CD4-positive, alpha-beta T cell treated with Interleukin-6 at 100 ng/mL for 8 hours (primary cell): ENCODE results near the gene CFAP298.
"Not testable (repeated sequence)": the region's sequence is repeated elsewhere in the genome, so short reads cannot be mapped to it uniquely, and the experiment has no call there.

ENCODE experiments used
- DNase-seq: peaks from one replicate; pipeline ENCODE4 v3.0.0-alpha.2; 2020; ENCODE audit warnings: mixed read lengths, low spot score

The CFAP298 gene

DNA sequence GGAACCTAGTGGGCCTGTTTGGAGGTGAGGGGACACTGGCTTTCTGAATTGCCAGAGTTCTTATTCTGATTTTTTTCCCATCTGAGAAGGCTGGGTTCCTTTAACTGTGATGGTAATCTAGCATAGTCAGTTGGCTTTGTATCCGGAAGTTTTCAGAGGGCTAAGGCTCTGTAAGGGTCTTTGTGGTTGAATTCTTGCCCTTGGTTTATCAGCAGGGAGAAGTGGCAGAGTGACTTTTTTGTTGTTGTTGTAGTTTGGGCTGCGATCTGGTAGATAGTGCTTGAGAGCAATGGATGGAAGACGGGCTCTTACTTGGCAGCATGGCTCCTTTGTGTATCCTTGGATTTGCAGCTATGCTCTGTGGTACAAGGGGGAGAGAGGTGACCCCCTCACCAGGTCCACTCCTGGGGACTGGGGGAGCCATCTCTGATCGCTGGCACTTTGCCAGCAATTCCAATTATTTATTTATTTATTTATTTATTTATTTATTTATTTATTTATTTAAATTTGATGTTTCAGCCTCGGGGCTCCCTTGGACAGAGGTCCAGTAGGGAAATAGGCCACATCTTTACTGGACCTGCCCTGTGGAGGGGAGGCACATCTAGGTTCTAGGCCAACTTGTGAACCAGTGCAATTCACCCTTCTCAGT is 45.3 kb downstream of the CFAP298 start:
- DNase-seq = no peak

DNA sequence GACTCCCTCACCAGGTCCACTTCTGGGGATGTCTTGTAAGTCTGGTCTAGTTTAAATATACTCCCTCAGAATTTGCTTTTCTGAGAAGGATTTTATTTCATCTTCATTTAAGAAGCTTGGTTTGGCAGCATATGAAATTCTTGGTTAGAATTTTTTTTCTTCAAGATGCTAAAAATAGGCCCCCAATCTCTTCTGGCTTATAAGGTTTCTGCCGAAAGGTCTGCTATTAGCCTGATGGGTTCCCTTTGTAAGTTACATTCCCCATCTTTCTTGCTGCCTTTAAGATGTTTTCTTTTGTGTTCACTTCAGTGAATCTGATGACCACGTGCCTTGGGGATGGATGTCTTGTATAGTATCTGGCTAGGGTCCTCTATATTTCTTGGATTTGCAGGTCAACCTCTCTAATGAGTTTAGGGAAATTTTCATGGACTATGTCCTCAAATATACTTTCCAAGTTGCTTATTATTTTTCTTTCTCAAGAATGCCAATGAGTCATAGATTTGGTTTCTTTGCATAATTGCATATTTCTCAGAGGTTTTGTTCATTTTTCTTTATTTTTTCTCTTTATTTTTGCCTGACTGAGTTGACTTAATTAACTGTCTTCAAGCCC is 46.2 kb downstream of the CFAP298 start:
- DNase-seq = no peak

GRCh38 chr21:32562915-32563314 is 49.3 kb downstream of the CFAP298 start:
- no peak for DNase-seq

GRCh38 chr21:32562426-32562825 is 49.8 kb downstream of the CFAP298 start:
- no peak for DNase-seq

DNA sequence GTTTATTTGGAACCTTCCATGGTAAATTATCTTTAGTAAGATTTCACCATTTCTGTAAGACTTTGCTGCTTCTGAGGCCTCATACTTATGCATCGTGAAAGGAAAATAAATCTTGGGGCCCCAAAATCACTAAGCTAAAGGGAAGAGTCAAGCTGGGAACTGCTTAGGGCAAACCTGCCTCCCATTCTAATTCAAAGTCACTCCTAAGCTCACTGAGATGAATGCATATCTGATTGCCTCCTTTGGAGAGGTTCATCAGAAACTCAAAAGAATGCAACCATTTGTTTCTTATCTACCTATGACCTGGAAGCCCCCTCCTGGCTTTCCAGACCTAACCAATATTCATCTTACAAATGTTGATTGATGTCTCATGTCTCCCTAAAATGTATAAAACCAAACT is 50.7 kb downstream of the CFAP298 start:
- not testable (repeated sequence) for DNase-seq

DNA sequence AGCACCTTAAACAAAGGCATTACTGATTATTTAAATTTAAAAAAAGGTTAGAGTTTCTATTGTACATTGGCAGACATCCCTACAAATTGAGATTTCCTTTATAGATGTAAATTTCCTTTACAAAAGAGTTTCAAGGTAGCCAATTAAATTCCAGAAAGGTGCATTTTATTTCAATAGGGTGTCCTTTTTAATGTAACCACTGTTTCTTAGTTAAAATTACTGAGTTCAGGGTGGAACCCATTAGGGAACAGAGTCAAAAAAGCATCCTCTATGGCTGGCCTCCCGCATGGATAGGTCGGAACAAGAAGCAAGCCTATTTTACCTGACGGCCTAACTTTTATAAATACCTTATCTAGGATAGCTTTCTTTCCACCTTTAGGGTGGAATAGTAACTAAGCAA is 51.3 kb downstream of the CFAP298 start:
- DNase-seq = no peak

DNA sequence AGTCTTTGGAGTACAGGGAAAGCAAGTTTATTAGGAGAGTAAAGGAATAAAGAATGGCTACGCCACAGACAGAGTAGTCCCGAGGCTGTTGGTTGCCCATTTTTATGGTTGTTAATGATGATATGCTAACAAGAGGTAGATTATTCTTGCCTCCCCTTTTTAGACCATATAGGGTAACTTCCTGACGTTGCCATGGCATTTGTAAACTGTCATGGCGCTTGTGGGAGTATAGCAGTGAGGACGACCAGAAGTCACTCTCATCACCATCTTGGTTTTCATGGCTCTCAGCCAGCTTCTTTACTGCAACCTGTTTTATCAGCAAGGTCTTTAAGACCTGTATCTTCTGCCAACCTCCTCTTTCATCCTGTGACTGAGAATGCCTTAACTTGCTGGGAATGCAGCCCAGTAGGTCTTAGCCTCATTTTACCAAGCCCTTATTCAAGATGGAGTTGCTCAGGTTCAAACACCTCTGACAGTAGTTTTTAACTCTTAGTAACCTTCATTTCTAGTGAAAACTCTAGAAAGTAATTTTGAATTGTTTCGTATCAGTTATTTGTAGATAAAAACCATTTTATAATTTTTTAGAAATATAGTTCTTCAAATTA is 53.1 kb downstream of the CFAP298 start:
- no peak for DNase-seq

- no peak for DNase-seq
Observed at GRCh38 chr21:32558106-32558505, 54.1 kb downstream of the CFAP298 start.

- DNase-seq = no peak
Observed at GRCh38 chr21:32554832-32555638, 57.1 kb downstream of the CFAP298 start.

GRCh38 chr21:32549886-32550285 is 62.3 kb downstream of the CFAP298 start:
- DNase-seq = no peak

- no peak for DNase-seq
Observed at GRCh38 chr21:32549440-32549839, 62.7 kb downstream of the CFAP298 start.
